Endothelial cell of umbilical vein (primary cell): ENCODE data around the gene FUT7. TPM values are rescaled to one million over a fixed set of nuclear protein-coding genes. Genes with fewer than 3 reads are reported as not detected.

Experiments used
- BruUV-seq: library from RNA; stranded (reverse); fragments of 400-500 nt; replicated peaks from 2 replicates; lab custom pipeline; 2021; lab: Mats Ljungman, UMichigan
- CTCF ChIA-PET: fragments of 300-600, 350-600 bp; sonication (Branson Sonifier 250); formaldehyde crosslinking; loops from one replicate; lab custom pipeline; 2021; ENCODE audit warnings: antibody characterized with exemption, inconsistent platforms; lab: Charles Lee
- POLR2A ChIA-PET: fragments of 300-600, 350-600 bp; sonication (Branson Sonifier 250); formaldehyde crosslinking; loops from one replicate; lab custom pipeline; 2021; ENCODE audit warnings: antibody characterized with exemption, inconsistent platforms; lab: Charles Lee
- DNase-seq: peaks from one replicate; pipeline ENCODE4 v3.0.0-alpha.2; 2011; ENCODE audit warnings: low read depth, low spot score
- FAIRE-seq: peaks from 2 replicates; lab custom pipeline; 2011; peaks lifted over from hg19 to GRCh38; lab: Jason Lieb, UNC
- H2AFZ ChIP-seq: 2 replicates; pipeline ENCODE4 v1.6.0; 2012; ENCODE audit warnings: low read depth, low read length, control low read depth, inconsistent platforms
- H3K27ac ChIP-seq: 2 replicates; pipeline ENCODE4 v1.5.1; 2011; ENCODE audit warnings: low read depth, mild to moderate bottlenecking, control low read depth, low read length, moderate library complexity; ENCODE audit not compliant: insufficient read depth
- H3K27me3 ChIP-seq, 2 experiments: 2 replicates each; pipeline versions ENCODE4 v1.6.0 to v1.6.1; 2011; ENCODE audit warnings: low read length in 2 of 2, mixed read lengths in 1 of 2; ENCODE audit not compliant: control insufficient read depth in 2 of 2, insufficient read depth in 2 of 2
- H3K36me3 ChIP-seq, 2 experiments: 2 replicates in 1 of 2; 3 replicates in 1 of 2; pipeline ENCODE4 v1.5.1; 2011; ENCODE audit warnings: low read length in 2 of 2, mild to moderate bottlenecking in 1 of 2, moderate library complexity in 1 of 2; ENCODE audit not compliant: control insufficient read depth in 2 of 2, insufficient read depth in 2 of 2; ENCODE audit errors: extremely low read depth in 1 of 2
- H3K4me1 ChIP-seq: 3 replicates; pipeline ENCODE4 v1.5.1; 2011; ENCODE audit warnings: mild to moderate bottlenecking, low read length; ENCODE audit not compliant: control insufficient read depth, insufficient read depth; ENCODE audit errors: extremely low read depth
- H3K4me2 ChIP-seq: 2 replicates; pipeline ENCODE4 v1.6.1; 2011; ENCODE audit warnings: low read length, control low read depth, mixed read lengths; ENCODE audit not compliant: insufficient read depth
- H3K4me3 ChIP-seq, 3 experiments: fragments of 200-600 bp in 1 of 3; sonication (generic), shearing (Covaris generic) in 1 of 3; replicated peaks in 1 of 3; 2 replicates each; pipeline ENCODE4 v1.5.1; 2011 to 2016; ENCODE audit warnings: control low read depth in 3 of 3, low read length in 3 of 3, mild to moderate bottlenecking in 2 of 3, inconsistent platforms in 1 of 3, low read depth in 1 of 3, moderate library complexity in 1 of 3; ENCODE audit not compliant: insufficient read depth in 1 of 3
- H3K79me2 ChIP-seq: 2 replicates; pipeline ENCODE4 v1.6.0; 2012; ENCODE audit warnings: low read length, inconsistent platforms; ENCODE audit not compliant: control insufficient read depth, insufficient read depth
- H3K9ac ChIP-seq: replicated peaks from 2 replicates; pipeline ENCODE3; 2011; ENCODE audit warnings: low read length, control low read depth; ENCODE audit not compliant: insufficient read depth; ENCODE audit errors: extremely low read depth
- H3K9me1 ChIP-seq: replicated peaks from 3 replicates; pipeline ENCODE4 v1.6.0; 2011; ENCODE audit warnings: mild to moderate bottlenecking, low read length; ENCODE audit not compliant: control insufficient read depth, insufficient read depth; ENCODE audit errors: extremely low read depth
- H3K9me3 ChIP-seq: replicated peaks from 2 replicates; pipeline ENCODE4 v1.5.1; 2012; ENCODE audit warnings: low read length, inconsistent platforms; ENCODE audit not compliant: control insufficient read depth, insufficient read depth
- H4K20me1 ChIP-seq: replicated peaks from 2 replicates; pipeline ENCODE3; 2011; ENCODE audit warnings: mild to moderate bottlenecking, low read length; ENCODE audit not compliant: control insufficient read depth, insufficient read depth; ENCODE audit errors: extremely low read depth
- EZH2 ChIP-seq: IDR thresholded peaks from 2 replicates; pipeline ENCODE4 v1.6.1; 2012; ENCODE audit warnings: borderline replicate concordance, low read depth, mild to moderate bottlenecking, moderate library complexity, low read length, inconsistent platforms; ENCODE audit not compliant: severe bottlenecking
- FOS ChIP-seq: IDR thresholded peaks from 2 replicates; pipeline ENCODE4 v1.6.1; 2011; ENCODE audit warnings: mild to moderate bottlenecking, low read length, moderate library complexity, borderline replicate concordance; ENCODE audit not compliant: insufficient read depth
- GATA2 ChIP-seq: IDR thresholded peaks from 2 replicates; pipeline ENCODE4 v1.7.0; 2011; ENCODE audit warnings: low read depth, mild to moderate bottlenecking, moderate library complexity, mixed read lengths, low read length; ENCODE audit not compliant: insufficient read length, insufficient read depth
- JUN ChIP-seq: IDR thresholded peaks from 2 replicates; pipeline ENCODE4 v1.6.1; 2011; ENCODE audit warnings: borderline replicate concordance, low read depth; ENCODE audit not compliant: insufficient read length, insufficient read depth
- MAX ChIP-seq: IDR thresholded peaks from 2 replicates; pipeline ENCODE4 v1.6.1; 2011; ENCODE audit not compliant: insufficient read depth, insufficient read length
- MYC ChIP-seq: IDR thresholded peaks from one replicate; pipeline ENCODE4 v1.6.1; 2011; ENCODE audit warnings: mild to moderate bottlenecking, low read depth, low read length
- POLR2A ChIP-seq: IDR thresholded peaks from 2 replicates; pipeline ENCODE4 v1.6.1; 2012; ENCODE audit warnings: low read depth, mild to moderate bottlenecking, control low read depth, low read length
- POLR2AphosphoS5 ChIP-seq: IDR thresholded peaks from 2 replicates; pipeline ENCODE4 v1.6.1; 2012; ENCODE audit warnings: low read depth, mild to moderate bottlenecking, control low read depth, low read length, moderate library complexity; ENCODE audit not compliant: insufficient read depth
- dilution Hi-C: fragments of 300-500 bp; cut with MboI; formaldehyde crosslinking; loops from one replicate; pipeline ENCODE4 v1.15.0; 2019; ENCODE audit warnings: low sequenced_read_pairs; ENCODE audit not compliant: extremely low pct_ligation_motif_present
- intact Hi-C: fragments of 100-400 bp; cut with micrococcal nuclease; formaldehyde crosslinking; loops from one replicate; pipeline ENCODE4 v1.10.0; 2022
- polyA plus RNA-seq, 4 experiments: library from polyadenylated mRNA; depleted of rRNA in 3 of 4; stranded (reverse) in 3 of 4; unstranded in 1 of 4; fragments of >200 nt; gene quantifications; 2 replicates each; pipeline versions ENCODE4 v1.2.1 to v1.2.3, GENCODE V29; 2011 to 2012; ENCODE audit warnings: missing spikeins in 1 of 4
- total RNA-seq: library from RNA; stranded (reverse); gene quantifications from 2 replicates; pipeline ENCODE4 v1.2.3, GENCODE V29; 2021
- TF ChIP-seq, protein P1 (sequence below), 2 donors: IDR thresholded peaks; 1 replicate in 1 of 2; 2 replicates in 1 of 2; pipeline ENCODE4 v1.5.1; 2011; ENCODE audit warnings: low read length in 2 of 2, mild to moderate bottlenecking in 2 of 2, moderate library complexity in 2 of 2, control low read depth in 1 of 2, inconsistent platforms in 1 of 2, low read depth in 1 of 2; ENCODE audit not compliant: insufficient read depth in 1 of 2; ENCODE audit errors: extremely low read depth in 1 of 2

The FUT7 gene
- total and polyA plus RNA-seq, 2 donors (not counting 3 experiments of a cell fraction or from before 2014, with no cell fraction given): not detected

DNA sequence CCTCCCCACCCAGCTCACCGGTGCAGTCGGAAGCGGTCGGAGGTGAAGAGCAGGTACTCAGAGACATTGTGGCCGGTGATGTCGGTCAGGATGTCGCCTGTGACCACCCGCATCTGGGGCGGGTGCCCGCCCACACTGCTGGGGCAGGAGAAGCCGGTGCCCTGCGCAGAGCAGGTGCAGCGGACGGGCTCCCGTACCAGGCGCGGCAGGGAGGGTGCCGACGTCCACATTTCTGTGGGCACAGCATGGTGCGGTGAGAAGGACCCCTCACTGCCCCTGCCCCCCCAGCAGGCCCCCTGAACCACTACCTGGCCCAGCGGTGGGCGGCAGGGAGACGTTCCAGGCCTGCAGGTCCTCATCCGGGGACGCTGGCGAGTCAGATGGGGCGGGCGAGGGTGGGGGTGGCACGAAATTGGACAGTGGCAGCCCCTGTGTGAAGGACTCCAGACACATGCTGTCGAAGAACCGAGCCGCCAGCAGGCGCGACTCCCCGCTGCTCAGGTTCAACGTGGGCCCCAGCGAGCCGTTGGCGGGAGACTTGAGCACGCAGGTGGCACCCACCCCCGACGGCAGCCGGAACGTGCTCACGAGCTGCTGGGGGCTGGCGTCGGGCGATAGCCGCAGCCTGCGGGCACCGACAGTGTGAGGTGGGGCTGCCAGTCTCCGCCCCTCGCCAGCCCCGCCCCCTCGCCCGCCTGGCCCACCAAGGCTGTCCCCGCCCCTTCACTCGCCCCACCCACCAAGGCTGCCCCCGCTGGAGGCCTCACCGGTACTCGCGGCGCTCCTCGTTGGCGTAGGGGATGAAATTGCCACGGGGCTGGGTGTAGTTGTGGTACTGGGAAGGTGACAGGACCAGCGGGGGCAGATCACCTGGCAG lies 19.0 kb downstream of the FUT7 start:
- BruUV-seq: no TSS peak

More for the DNA sequence above, 19.0 kb downstream of the FUT7 start:
- no peaks in the 10 kb centered on the region for H3K4me1 ChIP-seq
- H3K27ac ChIP-seq: no peak overlapping the region
- H3K4me3 ChIP-seq: no peak overlapping the region
- POLR2A ChIA-PET: no interaction called here
- no peaks in the 10 kb centered on the region for H3K9me3 ChIP-seq
- no peak overlapping the region for H3K4me2 ChIP-seq
- dilution Hi-C loops (no loop called here), intact Hi-C loops (no loop called here)
- TF ChIP-seq POLR2AphosphoS5 (no peak), EZH2 (no peak), FOS (no peak), MYC (no peak), JUN (no peak), GATA2 (no peak), MAX (no peak), POLR2A (no peak)
- TF ChIP-seq, protein P1, sequence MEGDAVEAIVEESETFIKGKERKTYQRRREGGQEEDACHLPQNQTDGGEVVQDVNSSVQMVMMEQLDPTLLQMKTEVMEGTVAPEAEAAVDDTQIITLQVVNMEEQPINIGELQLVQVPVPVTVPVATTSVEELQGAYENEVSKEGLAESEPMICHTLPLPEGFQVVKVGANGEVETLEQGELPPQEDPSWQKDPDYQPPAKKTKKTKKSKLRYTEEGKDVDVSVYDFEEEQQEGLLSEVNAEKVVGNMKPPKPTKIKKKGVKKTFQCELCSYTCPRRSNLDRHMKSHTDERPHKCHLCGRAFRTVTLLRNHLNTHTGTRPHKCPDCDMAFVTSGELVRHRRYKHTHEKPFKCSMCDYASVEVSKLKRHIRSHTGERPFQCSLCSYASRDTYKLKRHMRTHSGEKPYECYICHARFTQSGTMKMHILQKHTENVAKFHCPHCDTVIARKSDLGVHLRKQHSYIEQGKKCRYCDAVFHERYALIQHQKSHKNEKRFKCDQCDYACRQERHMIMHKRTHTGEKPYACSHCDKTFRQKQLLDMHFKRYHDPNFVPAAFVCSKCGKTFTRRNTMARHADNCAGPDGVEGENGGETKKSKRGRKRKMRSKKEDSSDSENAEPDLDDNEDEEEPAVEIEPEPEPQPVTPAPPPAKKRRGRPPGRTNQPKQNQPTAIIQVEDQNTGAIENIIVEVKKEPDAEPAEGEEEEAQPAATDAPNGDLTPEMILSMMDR (IDR thresholded peaks at IDR 0.05; ENCODE audit: extremely low read depth in 1 of 2, insufficient read depth in 1 of 2, low read depth in 1 of 2, low read length in 2 of 2): no peak
- no peaks in the 10 kb centered on the region for H4K20me1 ChIP-seq
- FAIRE-seq (no peak), DNase-seq (no peak)
- CTCF ChIA-PET: interaction anchor here (1.2 to 1.4 kb wide), 1 partner anchor 16 kb away, joined by 3 to 4 read pairs; no protein-coding TSS in a partner anchor
- no peak overlapping the region for H3K9ac ChIP-seq
- H3K27me3 ChIP-seq: no peaks in the 10 kb centered on the region
- no peaks in the 10 kb centered on the region for H3K79me2 ChIP-seq
- no peaks in the 10 kb centered on the region for H3K36me3 ChIP-seq
- no peaks in the 10 kb centered on the region for H3K9me1 ChIP-seq
- no peak overlapping the region for H2AFZ ChIP-seq
